MM.1S (cell line): ENCODE results near the gene TMPRSS5.

Experiments
- CTCF ChIP-seq: fragments of 300-600 bp; sonication (generic); IDR thresholded peaks from 2 replicates; pipeline ENCODE4 v1.5.1; 2016; ENCODE audit warnings: antibody characterized with exemption, low read length, mixed read lengths
- EZH2phosphoT487 ChIP-seq: fragments of 300-600 bp; sonication (generic); IDR thresholded peaks from 2 replicates; pipeline ENCODE4 v1.6.1; 2018; ENCODE audit warnings: antibody characterized with exemption, low read length

- no peak for TF ChIP-seq CTCF
- TF ChIP-seq EZH2phosphoT487 = no peak
Observed at GRCh38 chr11:113670149-113670830, 35.8 kb downstream of the TMPRSS5 start.
